ENCODE measurements around the gene CD2.

CD2 gene, protein sequence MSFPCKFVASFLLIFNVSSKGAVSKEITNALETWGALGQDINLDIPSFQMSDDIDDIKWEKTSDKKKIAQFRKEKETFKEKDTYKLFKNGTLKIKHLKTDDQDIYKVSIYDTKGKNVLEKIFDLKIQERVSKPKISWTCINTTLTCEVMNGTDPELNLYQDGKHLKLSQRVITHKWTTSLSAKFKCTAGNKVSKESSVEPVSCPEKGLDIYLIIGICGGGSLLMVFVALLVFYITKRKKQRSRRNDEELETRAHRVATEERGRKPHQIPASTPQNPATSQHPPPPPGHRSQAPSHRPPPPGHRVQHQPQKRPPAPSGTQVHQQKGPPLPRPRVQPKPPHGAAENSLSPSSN

DNA sequence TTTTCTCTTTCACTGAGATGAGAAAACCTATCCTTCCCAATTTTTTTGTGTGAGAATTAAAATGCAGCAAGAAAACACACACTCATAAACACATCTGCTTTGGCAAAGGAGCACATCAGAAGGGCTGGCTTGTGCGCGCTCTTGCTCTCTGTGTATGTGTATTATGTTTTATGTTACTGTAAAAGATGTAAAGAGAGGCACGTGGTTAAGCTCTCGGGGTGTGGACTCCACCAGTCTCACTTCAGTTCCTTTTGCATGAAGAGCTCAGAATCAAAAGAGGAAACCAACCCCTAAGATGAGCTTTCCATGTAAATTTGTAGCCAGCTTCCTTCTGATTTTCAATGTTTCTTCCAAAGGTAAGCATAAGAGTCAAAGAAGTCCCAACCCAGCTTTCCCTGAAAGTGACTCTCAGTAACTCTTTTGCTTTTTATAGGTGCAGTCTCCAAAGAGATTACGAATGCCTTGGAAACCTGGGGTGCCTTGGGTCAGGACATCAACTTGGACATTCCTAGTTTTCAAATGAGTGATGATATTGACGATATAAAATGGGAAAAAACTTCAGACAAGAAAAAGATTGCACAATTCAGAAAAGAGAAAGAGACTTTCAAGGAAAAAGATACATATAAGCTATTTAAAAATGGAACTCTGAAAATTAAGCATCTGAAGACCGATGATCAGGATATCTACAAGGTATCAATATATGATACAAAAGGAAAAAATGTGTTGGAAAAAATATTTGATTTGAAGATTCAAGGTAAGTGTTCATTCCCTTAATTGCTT, at the start of gene CD2:
CD2 (plus strand) TSS at position 233 of the 780 bp plus-strand sequence; CDS start at position 296, 63 bp downstream.
- in situ Hi-C loops (cut with MboI; ENCODE audit: low pct_unique_long_range_greater_than_20kb, low sequenced_read_pairs, unreplicated experiment) = no loop called here
- no peak for DNase-seq (ENCODE audit: low spot score)
- no peak for TF ChIP-seq CTCF (IDR thresholded peaks at IDR 0.05; ENCODE audit: extremely low read depth, insufficient read depth, missing control alignments)

DNA sequence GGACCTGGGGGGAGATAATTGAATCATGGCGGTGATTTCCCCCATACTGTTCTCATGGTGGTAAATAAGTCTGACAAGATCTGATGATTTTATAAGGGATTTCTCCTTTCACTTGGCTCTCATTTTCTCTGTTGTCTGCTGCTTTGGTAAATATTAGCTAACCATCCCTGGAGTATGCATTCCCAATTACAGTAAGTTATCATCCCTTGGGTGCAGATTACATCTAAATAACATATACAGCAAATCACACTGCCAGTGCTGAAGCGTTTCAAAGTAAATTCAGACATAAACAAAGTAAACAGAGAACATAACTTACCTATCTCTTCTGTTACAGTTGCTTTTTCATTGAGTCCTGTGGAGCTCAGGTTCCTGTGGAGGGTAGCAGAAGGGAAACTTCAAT, 48.1 kb upstream of the CD2 start:
- DNase-seq (ENCODE audit: low spot score) = no peak
- in situ Hi-C loops (cut with MboI; ENCODE audit: low pct_unique_long_range_greater_than_20kb, low sequenced_read_pairs, unreplicated experiment) = no loop called here
- no peak for TF ChIP-seq CTCF (IDR thresholded peaks at IDR 0.05; ENCODE audit: extremely low read depth, insufficient read depth, missing control alignments)

- TF ChIP-seq CTCF (IDR thresholded peaks at IDR 0.05; ENCODE audit: extremely low read depth, insufficient read depth, missing control alignments) = no peak
- DNase-seq (ENCODE audit: low spot score) = no peak
- in situ Hi-C loops (cut with MboI; ENCODE audit: low pct_unique_long_range_greater_than_20kb, low sequenced_read_pairs, unreplicated experiment) = no loop called here
These were observed 47.4 kb upstream of the CD2 start for GRCh38 chr1:116706841-116707240.

DNA sequence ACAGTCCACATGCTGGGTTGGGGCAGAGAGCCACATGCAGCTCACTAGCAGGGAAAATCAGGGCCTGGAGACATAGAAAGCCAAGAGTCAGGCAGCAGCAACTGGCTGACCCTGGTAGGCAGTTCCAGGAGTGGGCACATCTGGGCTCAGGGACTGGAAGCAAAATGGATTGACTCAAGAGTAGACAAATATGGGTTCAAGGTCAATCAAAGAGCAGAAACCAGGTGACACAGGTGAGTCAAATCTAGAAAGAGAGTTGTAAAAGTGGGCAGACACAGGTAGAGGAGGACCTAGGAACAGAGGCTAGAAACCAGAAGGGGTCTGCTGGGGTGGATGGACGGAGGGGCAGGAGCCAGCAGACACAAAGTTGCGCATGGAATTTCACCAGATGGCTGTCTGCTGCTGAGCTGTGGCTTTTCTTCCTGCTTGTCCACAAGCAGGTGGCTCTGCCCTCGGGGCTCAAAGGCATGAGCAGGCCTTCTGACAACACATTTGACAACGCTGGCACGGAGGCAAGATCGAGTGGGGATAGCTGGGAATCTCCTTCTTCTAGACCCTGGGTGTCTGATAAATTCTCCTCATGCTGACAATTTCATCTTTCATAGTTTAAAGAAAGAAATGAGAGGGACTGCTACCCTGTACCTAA, 45.9 kb upstream of the CD2 start:
- DNase-seq (ENCODE audit: low spot score) = no peak
- in situ Hi-C loops (cut with MboI; ENCODE audit: low pct_unique_long_range_greater_than_20kb, low sequenced_read_pairs, unreplicated experiment) = no loop called here
- TF ChIP-seq CTCF (IDR thresholded peaks at IDR 0.05; ENCODE audit: extremely low read depth, insufficient read depth, missing control alignments) = no peak

- DNase-seq (ENCODE audit: low spot score) = no peak
- TF ChIP-seq CTCF (IDR thresholded peaks at IDR 0.05; ENCODE audit: extremely low read depth, insufficient read depth, missing control alignments) = no peak
- in situ Hi-C loops (cut with MboI; ENCODE audit: low pct_unique_long_range_greater_than_20kb, low sequenced_read_pairs, unreplicated experiment) = no loop called here
These were observed 44.5 kb upstream of the CD2 start for GRCh38 chr1:116709666-116710167.
